Mucosa of descending colon (tissue), 3 donors: ENCODE measurements around the gene CD63. TPM values are rescaled to one million over a fixed set of nuclear protein-coding genes. Genes with fewer than 3 reads are reported as not detected.
A peak's percentile ranks its signal among the peaks of the same experiment; 100 is the strongest.

Experiments used
- ATAC-seq: fragments of 200-7000 bp; cut with Tn5 transposase; one replicate; pipeline ENCODE4 v1.9.1; 2020; ENCODE audit warnings: mild to moderate bottlenecking, moderate library complexity
- DNase-seq, 3 donors: peaks; one replicate each; pipeline ENCODE4 v3.0.0-alpha.2; 2020
- H3K36me3 ChIP-seq: fragments of 200-600 bp; one replicate; pipeline ENCODE4 v1.8.0; 2021; ENCODE audit warnings: low read depth, mild to moderate bottlenecking
- H3K4me1 ChIP-seq: fragments of 200-600 bp; one replicate; pipeline ENCODE4 v1.8.0; 2021; ENCODE audit warnings: low read depth, mild to moderate bottlenecking
- H3K4me3 ChIP-seq: fragments of 200-600 bp; one replicate; pipeline ENCODE4 v1.8.0; 2021; ENCODE audit warnings: mild to moderate bottlenecking
- H3K9me3 ChIP-seq: fragments of 200-600 bp; one replicate; pipeline ENCODE4 v1.8.0; 2021; ENCODE audit warnings: mild to moderate bottlenecking
- CTCF ChIP-seq: fragments of 200-600 bp; IDR thresholded peaks from one replicate; pipeline ENCODE4 v1.8.0; 2022; ENCODE audit warnings: antibody characterized with exemption, mild to moderate bottlenecking
- intact Hi-C, 2 donors: fragments of 100-400 bp; cut with DNase I in 1 of 2; cut with micrococcal nuclease in 1 of 2; formaldehyde crosslinking; loops; one replicate each; pipeline versions ENCODE4 v1.11.0 to v1.11.1; 2022; cut with DNase I, micrococcal nuclease
- total RNA-seq, 3 donors: library from RNA; stranded (reverse); fragmentation: NEBNext Ultra II Directional in 2 of 3; extraction: Animal tissue kit (Norgen Biotek cat#: 25700) in 2 of 3; gene quantifications; one replicate each; pipeline versions ENCODE4 v1.2.1 to v1.2.4, GENCODE V29; 2021 to 2023
- donor health status: DM: no; HTN: no; CAD: no; lungs with moderate emphysema.
- donor health status: DM: no; HTN: no; CAD: no.
- donor health status: DM: no; HTN: yes; CAD: no.

The CD63 gene
- total RNA-seq, 3 donors from 2014 or later, result 992 to 1,177 (median 1,016) TPM

- no peak for TF ChIP-seq CTCF
- Histone ChIP-seq H3K36me3 (no peaks in the 10 kb centered on the region), H3K4me3 (no peak overlapping the region), H3K9me3 (no peaks in the 10 kb centered on the region), H3K4me1 (peaks cover 5% of the 10 kb centered on the region)
- intact Hi-C loops, result no loop called here
- no peak for ATAC-seq
- DNase-seq, result no peak
These were observed 43.9 kb downstream of the CD63 start for GRCh38 chr12:55684761-55685370.

- no peaks in the 10 kb centered on the region for H3K9me3 ChIP-seq
- intact Hi-C loops, result no loop called here
- TF ChIP-seq CTCF, result no peak
- ATAC-seq (no peak), DNase-seq (no peak)
- H3K4me3 ChIP-seq, result no peak overlapping the region
- peaks cover 5% of the 10 kb centered on the region for H3K4me1 ChIP-seq
- no peaks in the 10 kb centered on the region for H3K36me3 ChIP-seq
These were observed 45.1 kb downstream of the CD63 start for GRCh38 chr12:55683676-55684075.

GRCh38 chr12:55682087-55682796 lies 46.6 kb downstream of the CD63 start:
- TF ChIP-seq CTCF, result no peak
- peak in 1 of 3 donors; percentile 44 for DNase-seq
- Histone ChIP-seq H3K9me3 (no peaks in the 10 kb centered on the region), H3K4me1 (peaks cover 5% of the 10 kb centered on the region), H3K4me3 (no peak overlapping the region), H3K36me3 (no peaks in the 10 kb centered on the region)
- intact Hi-C loops, result no loop called here
- ATAC-seq, result peak; percentile 29

GRCh38 chr12:55681142-55682077 lies 47.4 kb downstream of the CD63 start:
- H3K36me3 ChIP-seq, result no peaks in the 10 kb centered on the region
- DNase-seq (peak; percentile 87 to 88 (median 87)), ATAC-seq (peak; percentile 94)
- peak; percentile 30 for TF ChIP-seq CTCF
- H3K4me1 ChIP-seq, result peaks cover 5% of the 10 kb centered on the region
- H3K4me3 ChIP-seq, result no peak overlapping the region
- H3K9me3 ChIP-seq, result no peaks in the 10 kb centered on the region
- intact Hi-C loops, result no loop called here

- no peak for TF ChIP-seq CTCF
- DNase-seq, result peak in 1 of 3 donors; percentile 21
- Histone ChIP-seq H3K4me3 (no peak overlapping the region), H3K36me3 (no peaks in the 10 kb centered on the region), H3K9me3 (no peaks in the 10 kb centered on the region), H3K4me1 (peaks cover 5% of the 10 kb centered on the region)
- ATAC-seq, result no peak
- intact Hi-C loops, result no loop called here
These were observed 49.1 kb downstream of the CD63 start for GRCh38 chr12:55679691-55680090.
